ENCODE data around the gene RBM11.

DNA sequence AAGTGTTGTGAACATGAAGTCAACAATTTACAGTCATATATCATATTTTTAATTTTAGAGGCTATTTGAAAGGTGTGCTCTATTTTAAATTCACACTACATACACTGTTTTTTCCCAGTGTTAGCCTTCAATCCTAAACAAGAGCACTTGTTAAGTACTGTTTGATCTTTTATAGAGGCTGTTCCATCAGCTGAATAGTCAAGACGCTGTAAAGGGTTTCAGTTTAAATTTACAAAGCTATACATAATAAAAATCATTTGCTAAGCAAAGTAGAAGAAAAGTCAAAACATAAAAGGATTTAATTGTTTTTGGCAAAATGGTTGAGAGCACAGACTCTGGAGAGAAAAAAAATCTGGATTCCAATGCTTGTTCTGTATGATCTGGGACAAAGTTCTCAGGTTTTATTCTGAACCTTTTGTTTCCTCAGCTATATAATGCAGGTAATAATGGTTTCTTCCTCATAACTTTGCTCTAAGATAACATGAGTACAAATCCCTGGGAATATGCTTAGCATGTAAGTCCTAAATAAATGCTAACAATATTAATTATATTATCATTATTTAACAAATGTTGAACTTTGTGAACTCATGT is 44.3 kb downstream of the RBM11 start:
- TF ChIP-seq, protein P1, sequence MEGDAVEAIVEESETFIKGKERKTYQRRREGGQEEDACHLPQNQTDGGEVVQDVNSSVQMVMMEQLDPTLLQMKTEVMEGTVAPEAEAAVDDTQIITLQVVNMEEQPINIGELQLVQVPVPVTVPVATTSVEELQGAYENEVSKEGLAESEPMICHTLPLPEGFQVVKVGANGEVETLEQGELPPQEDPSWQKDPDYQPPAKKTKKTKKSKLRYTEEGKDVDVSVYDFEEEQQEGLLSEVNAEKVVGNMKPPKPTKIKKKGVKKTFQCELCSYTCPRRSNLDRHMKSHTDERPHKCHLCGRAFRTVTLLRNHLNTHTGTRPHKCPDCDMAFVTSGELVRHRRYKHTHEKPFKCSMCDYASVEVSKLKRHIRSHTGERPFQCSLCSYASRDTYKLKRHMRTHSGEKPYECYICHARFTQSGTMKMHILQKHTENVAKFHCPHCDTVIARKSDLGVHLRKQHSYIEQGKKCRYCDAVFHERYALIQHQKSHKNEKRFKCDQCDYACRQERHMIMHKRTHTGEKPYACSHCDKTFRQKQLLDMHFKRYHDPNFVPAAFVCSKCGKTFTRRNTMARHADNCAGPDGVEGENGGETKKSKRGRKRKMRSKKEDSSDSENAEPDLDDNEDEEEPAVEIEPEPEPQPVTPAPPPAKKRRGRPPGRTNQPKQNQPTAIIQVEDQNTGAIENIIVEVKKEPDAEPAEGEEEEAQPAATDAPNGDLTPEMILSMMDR (IDR thresholded peaks at IDR 0.05; ENCODE audit: extremely low read depth in 1 of 2, insufficient read depth in 1 of 2, low read depth in 1 of 2, low read length in 2 of 2) = no peak
- no peak for TF ChIP-seq POLR2AphosphoS5 (IDR thresholded peaks at IDR 0.05; ENCODE audit: insufficient read depth, low read depth, low read length)
- no peak for TF ChIP-seq EZH2 (IDR thresholded peaks at IDR 0.05; ENCODE audit: borderline replicate concordance, low read depth, low read length, severe bottlenecking)
- no peak for TF ChIP-seq POLR2A (IDR thresholded peaks at IDR 0.05; ENCODE audit: low read depth, low read length)
- TF ChIP-seq FOS (IDR thresholded peaks at IDR 0.05; ENCODE audit: borderline replicate concordance, insufficient read depth, low read length) = no peak
- TF ChIP-seq, protein P2, sequence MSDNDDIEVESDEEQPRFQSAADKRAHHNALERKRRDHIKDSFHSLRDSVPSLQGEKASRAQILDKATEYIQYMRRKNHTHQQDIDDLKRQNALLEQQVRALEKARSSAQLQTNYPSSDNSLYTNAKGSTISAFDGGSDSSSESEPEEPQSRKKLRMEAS (IDR thresholded peaks at IDR 0.05; ENCODE audit: insufficient read depth, insufficient read length) = no peak
